A549 (cell line): Measurements from ENCODE around the gene UBIAD1.

ENCODE experiments used
- FOSL2 ChIP-seq, 2 experiments: fragments of 450-650 bp in 1 of 2; fragments of >200 bp in 1 of 2; sonication (Bioruptor Twin) in 1 of 2; formaldehyde crosslinking; IDR thresholded peaks; 2 replicates each; pipeline versions ENCODE4 v1.5.0 to v1.6.1; 2016 to 2020; ENCODE audit warnings: mild to moderate bottlenecking in 1 of 2, moderate library complexity in 1 of 2
- MAZ ChIP-seq: fragments of 150-350 bp; IDR thresholded peaks from 2 replicates; pipeline ENCODE4 v1.6.1; 2014; ENCODE audit warnings: antibody characterized with exemption, low read depth, low read length, borderline replicate concordance
- MYC ChIP-seq: IDR thresholded peaks from 2 replicates; pipeline ENCODE4 v1.6.1; 2012; ENCODE audit warnings: mild to moderate bottlenecking, inconsistent platforms, low read length, improper control_type of control experiment, borderline replicate concordance
- NFE2L2 ChIP-seq: fragments of 150-350 bp; conservative IDR thresholded peaks from 2 replicates; pipeline ENCODE4 v1.6.1; 2014; ENCODE audit warnings: low read length
- NR3C1 ChIP-seq: fragments of >200 bp; sonication (Bioruptor Twin); formaldehyde crosslinking; IDR thresholded peaks from 3 replicates; pipeline ENCODE4 v1.6.1; 2017
- POLR2A ChIP-seq: IDR thresholded peaks from 2 replicates; pipeline ENCODE4 v1.6.1; 2012; ENCODE audit warnings: mild to moderate bottlenecking, low read length
- RAD21 ChIP-seq, 2 experiments: fragments of >200 bp in 1 of 2; sonication (Bioruptor Twin) in 1 of 2; formaldehyde crosslinking in 1 of 2; IDR thresholded peaks in 1 of 2; conservative IDR thresholded peaks in 1 of 2; 2 replicates in 1 of 2; 3 replicates in 1 of 2; pipeline ENCODE4 v1.6.1; 2012 to 2018; ENCODE audit warnings: inconsistent platforms in 1 of 2
- RNF2 ChIP-seq: fragments of 200-600 bp; sonication (generic); IDR thresholded peaks from 2 replicates; pipeline ENCODE4 v1.6.1; 2016; ENCODE audit warnings: low read depth, mild to moderate bottlenecking, antibody characterized with exemption, moderate library complexity, borderline replicate concordance
- SMC3 ChIP-seq: fragments of >200 bp; sonication (Bioruptor Twin); formaldehyde crosslinking; IDR thresholded peaks from 3 replicates; pipeline ENCODE4 v1.6.1; 2018; ENCODE audit warnings: inconsistent platforms
- SREBF2 ChIP-seq: fragments of 450-650 bp; IDR thresholded peaks from 2 replicates; pipeline ENCODE4 v1.6.1; 2014; ENCODE audit warnings: mild to moderate bottlenecking, moderate library complexity
- TF ChIP-seq, protein P1 (sequence below): fragments of >200 bp; sonication (Bioruptor Twin); formaldehyde crosslinking; IDR thresholded peaks from 3 replicates; pipeline ENCODE4 v1.5.1; 2016
- TF ChIP-seq, protein P2 (sequence below): IDR thresholded peaks from 2 replicates; pipeline ENCODE4 v1.6.1; 2012
- TF ChIP-seq, protein P3 (sequence below): fragments of 200-600 bp; sonication (generic); IDR thresholded peaks from 2 replicates; pipeline ENCODE4 v1.6.1; 2016; ENCODE audit warnings: antibody characterized with exemption, mild to moderate bottlenecking, moderate library complexity
- TF ChIP-seq, protein P4 (sequence below): fragments of 450-650 bp; IDR thresholded peaks from 2 replicates; pipeline ENCODE4 v1.6.1; 2014; ENCODE audit warnings: antibody characterized with exemption

- TF ChIP-seq SMC3 (no peak), POLR2A (no peak), RNF2 (no peak), MAZ (no peak), SREBF2 (no peak), MYC (no peak), NFE2L2 (no peak), FOSL2 (IDR thresholded peaks at IDR 0.05) (no peak), FOSL2 (CRISPR knock-in tag; IDR thresholded peaks at IDR 0.05) (no peak), NR3C1 (no peak), RAD21 (conservative IDR thresholded peaks at IDR 0.05 in 1 of 2, IDR thresholded peaks at IDR 0.05 in 1 of 2) (no peak)
- TF ChIP-seq, protein P1, sequence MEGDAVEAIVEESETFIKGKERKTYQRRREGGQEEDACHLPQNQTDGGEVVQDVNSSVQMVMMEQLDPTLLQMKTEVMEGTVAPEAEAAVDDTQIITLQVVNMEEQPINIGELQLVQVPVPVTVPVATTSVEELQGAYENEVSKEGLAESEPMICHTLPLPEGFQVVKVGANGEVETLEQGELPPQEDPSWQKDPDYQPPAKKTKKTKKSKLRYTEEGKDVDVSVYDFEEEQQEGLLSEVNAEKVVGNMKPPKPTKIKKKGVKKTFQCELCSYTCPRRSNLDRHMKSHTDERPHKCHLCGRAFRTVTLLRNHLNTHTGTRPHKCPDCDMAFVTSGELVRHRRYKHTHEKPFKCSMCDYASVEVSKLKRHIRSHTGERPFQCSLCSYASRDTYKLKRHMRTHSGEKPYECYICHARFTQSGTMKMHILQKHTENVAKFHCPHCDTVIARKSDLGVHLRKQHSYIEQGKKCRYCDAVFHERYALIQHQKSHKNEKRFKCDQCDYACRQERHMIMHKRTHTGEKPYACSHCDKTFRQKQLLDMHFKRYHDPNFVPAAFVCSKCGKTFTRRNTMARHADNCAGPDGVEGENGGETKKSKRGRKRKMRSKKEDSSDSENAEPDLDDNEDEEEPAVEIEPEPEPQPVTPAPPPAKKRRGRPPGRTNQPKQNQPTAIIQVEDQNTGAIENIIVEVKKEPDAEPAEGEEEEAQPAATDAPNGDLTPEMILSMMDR, result no peak
- TF ChIP-seq, protein P2, sequence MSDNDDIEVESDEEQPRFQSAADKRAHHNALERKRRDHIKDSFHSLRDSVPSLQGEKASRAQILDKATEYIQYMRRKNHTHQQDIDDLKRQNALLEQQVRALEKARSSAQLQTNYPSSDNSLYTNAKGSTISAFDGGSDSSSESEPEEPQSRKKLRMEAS, result no peak
- TF ChIP-seq, protein P3, sequence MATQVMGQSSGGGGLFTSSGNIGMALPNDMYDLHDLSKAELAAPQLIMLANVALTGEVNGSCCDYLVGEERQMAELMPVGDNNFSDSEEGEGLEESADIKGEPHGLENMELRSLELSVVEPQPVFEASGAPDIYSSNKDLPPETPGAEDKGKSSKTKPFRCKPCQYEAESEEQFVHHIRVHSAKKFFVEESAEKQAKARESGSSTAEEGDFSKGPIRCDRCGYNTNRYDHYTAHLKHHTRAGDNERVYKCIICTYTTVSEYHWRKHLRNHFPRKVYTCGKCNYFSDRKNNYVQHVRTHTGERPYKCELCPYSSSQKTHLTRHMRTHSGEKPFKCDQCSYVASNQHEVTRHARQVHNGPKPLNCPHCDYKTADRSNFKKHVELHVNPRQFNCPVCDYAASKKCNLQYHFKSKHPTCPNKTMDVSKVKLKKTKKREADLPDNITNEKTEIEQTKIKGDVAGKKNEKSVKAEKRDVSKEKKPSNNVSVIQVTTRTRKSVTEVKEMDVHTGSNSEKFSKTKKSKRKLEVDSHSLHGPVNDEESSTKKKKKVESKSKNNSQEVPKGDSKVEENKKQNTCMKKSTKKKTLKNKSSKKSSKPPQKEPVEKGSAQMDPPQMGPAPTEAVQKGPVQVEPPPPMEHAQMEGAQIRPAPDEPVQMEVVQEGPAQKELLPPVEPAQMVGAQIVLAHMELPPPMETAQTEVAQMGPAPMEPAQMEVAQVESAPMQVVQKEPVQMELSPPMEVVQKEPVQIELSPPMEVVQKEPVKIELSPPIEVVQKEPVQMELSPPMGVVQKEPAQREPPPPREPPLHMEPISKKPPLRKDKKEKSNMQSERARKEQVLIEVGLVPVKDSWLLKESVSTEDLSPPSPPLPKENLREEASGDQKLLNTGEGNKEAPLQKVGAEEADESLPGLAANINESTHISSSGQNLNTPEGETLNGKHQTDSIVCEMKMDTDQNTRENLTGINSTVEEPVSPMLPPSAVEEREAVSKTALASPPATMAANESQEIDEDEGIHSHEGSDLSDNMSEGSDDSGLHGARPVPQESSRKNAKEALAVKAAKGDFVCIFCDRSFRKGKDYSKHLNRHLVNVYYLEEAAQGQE, result no peak
- TF ChIP-seq, protein P4, sequence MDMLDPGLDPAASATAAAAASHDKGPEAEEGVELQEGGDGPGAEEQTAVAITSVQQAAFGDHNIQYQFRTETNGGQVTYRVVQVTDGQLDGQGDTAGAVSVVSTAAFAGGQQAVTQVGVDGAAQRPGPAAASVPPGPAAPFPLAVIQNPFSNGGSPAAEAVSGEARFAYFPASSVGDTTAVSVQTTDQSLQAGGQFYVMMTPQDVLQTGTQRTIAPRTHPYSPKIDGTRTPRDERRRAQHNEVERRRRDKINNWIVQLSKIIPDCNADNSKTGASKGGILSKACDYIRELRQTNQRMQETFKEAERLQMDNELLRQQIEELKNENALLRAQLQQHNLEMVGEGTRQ, result peak; percentile 76
Measured at GRCh38 chr1:11318982-11319381, 46.0 kb downstream of the UBIAD1 start.
